ENCODE results near the gene SVEP1. TPM values are rescaled to one million over a fixed set of nuclear protein-coding genes. Genes with fewer than 3 reads are reported as not detected.
"Not testable (repeated sequence)": the region's sequence is repeated elsewhere in the genome, so short reads cannot be mapped to it uniquely, and the experiment has no call there.

SVEP1 gene
- total RNA-seq, 2 experiments from 2014 or later = not detected

GRCh38 chr9:110532908-110533665 lies 46.5 kb downstream of the SVEP1 start:
- Histone ChIP-seq H3K4me1 (ENCODE audit: insufficient read depth, low read length, poor library complexity, severe bottlenecking) (no peaks in the 10 kb centered on the region), H3K36me3 (ENCODE audit: insufficient read depth, low read length) (no peaks in the 10 kb centered on the region)
- BruUV-seq (replicated peaks) = no TSS peak

GRCh38 chr9:110531776-110532175 lies 47.8 kb downstream of the SVEP1 start:
- intact Hi-C loops (cut with micrococcal nuclease; ENCODE audit: unreplicated experiment) = no loop called here
- no peaks in the 10 kb centered on the region for H3K9me2 ChIP-seq (ENCODE audit: insufficient read depth, low read length)
- H3K4me3 ChIP-seq (ENCODE audit: low read depth, low read length, poor library complexity, severe bottlenecking) = no peak overlapping the region
- TF ChIP-seq CTCF (conservative IDR thresholded peaks at IDR 0.05; ENCODE audit: low read length) = no peak
- TF ChIP-seq EZH2phosphoT487 (IDR thresholded peaks at IDR 0.05; ENCODE audit: borderline replicate concordance, low read depth, low read length) = no peak
- no peak overlapping the region for H2AFZ ChIP-seq (ENCODE audit: low read length)
- no peaks in the 10 kb centered on the region for H3K36me3 ChIP-seq (ENCODE audit: insufficient read depth, low read length)
- ChIA-PET CTCF (ENCODE audit: unreplicated experiment) (no interaction called here), POLR2A (interaction anchor here (0.6 kb wide), 2 partner anchors 95 to 812 kb away, joined by 3 read pairs; no protein-coding TSS in a partner anchor)
- no peaks in the 10 kb centered on the region for H3K9me3 ChIP-seq (ENCODE audit: low read length)
- DNase-seq (ENCODE audit: low spot score) = no peak
- no peak overlapping the region for H3K4me2 ChIP-seq (ENCODE audit: low read length)
- no peaks in the 10 kb centered on the region for H3K4me1 ChIP-seq (ENCODE audit: insufficient read depth, low read length, poor library complexity, severe bottlenecking)
- H4K20me1 ChIP-seq (ENCODE audit: insufficient read depth, low read length) = no peaks in the 10 kb centered on the region
- no peaks in the 10 kb centered on the region for H3K79me2 ChIP-seq (ENCODE audit: insufficient read depth, low read depth, low read length)
- no peak overlapping the region for H3K27ac ChIP-seq (ENCODE audit: low read depth, low read length, poor library complexity, severe bottlenecking)
- BruUV-seq (replicated peaks) = no TSS peak

More at GRCh38 chr9:110532908-110533665, 46.5 kb downstream of the SVEP1 start:
- ChIA-PET CTCF (ENCODE audit: unreplicated experiment) (no interaction called here), POLR2A (no interaction called here)
- intact Hi-C loops (cut with micrococcal nuclease; ENCODE audit: unreplicated experiment) = no loop called here
- DNase-seq (ENCODE audit: low spot score) = no peak
- Histone ChIP-seq H4K20me1 (ENCODE audit: insufficient read depth, low read length) (no peaks in the 10 kb centered on the region), H3K27ac (ENCODE audit: low read depth, low read length, poor library complexity, severe bottlenecking) (no peak overlapping the region), H3K4me2 (ENCODE audit: low read length) (no peak overlapping the region), H3K79me2 (ENCODE audit: insufficient read depth, low read depth, low read length) (no peaks in the 10 kb centered on the region), H2AFZ (ENCODE audit: low read length) (no peak overlapping the region), H3K4me3 (ENCODE audit: low read depth, low read length, poor library complexity, severe bottlenecking) (no peak overlapping the region), H3K9me2 (ENCODE audit: insufficient read depth, low read length) (no peaks in the 10 kb centered on the region), H3K9me3 (ENCODE audit: low read length) (no peaks in the 10 kb centered on the region)
- TF ChIP-seq CTCF (conservative IDR thresholded peaks at IDR 0.05; ENCODE audit: low read length) (no peak), EZH2phosphoT487 (IDR thresholded peaks at IDR 0.05; ENCODE audit: borderline replicate concordance, low read depth, low read length) (no peak)

GRCh38 chr9:110531241-110531640 lies 48.3 kb downstream of the SVEP1 start:
- H2AFZ ChIP-seq (ENCODE audit: low read length); H3K9me3 ChIP-seq (ENCODE audit: low read length); intact Hi-C loops (cut with micrococcal nuclease; ENCODE audit: unreplicated experiment); H3K27ac ChIP-seq (ENCODE audit: low read depth, low read length, poor library complexity, severe bottlenecking); H3K9me2 ChIP-seq (ENCODE audit: insufficient read depth, low read length); H3K4me3 ChIP-seq (ENCODE audit: low read depth, low read length, poor library complexity, severe bottlenecking); H3K36me3 ChIP-seq (ENCODE audit: insufficient read depth, low read length); H3K4me2 ChIP-seq (ENCODE audit: low read length); DNase-seq (ENCODE audit: low spot score); CTCF ChIA-PET (ENCODE audit: unreplicated experiment); H3K79me2 ChIP-seq (ENCODE audit: insufficient read depth, low read depth, low read length); H4K20me1 ChIP-seq (ENCODE audit: insufficient read depth, low read length); H3K4me1 ChIP-seq (ENCODE audit: insufficient read depth, low read length, poor library complexity, severe bottlenecking); BruUV-seq (replicated peaks): not testable (repeated sequence)
- POLR2A ChIA-PET = interaction anchor here (0.6 kb wide), 1 partner anchor 94 kb away, joined by 3 read pairs; no protein-coding TSS in a partner anchor
